GM19239 (cell line): ENCODE results near the gene RGCC.
A peak's percentile ranks its signal among the peaks of the same experiment; 100 is the strongest.
"Not testable (repeated sequence)": the region's sequence is repeated elsewhere in the genome, so short reads cannot be mapped to it uniquely, and the experiment has no call there.

Experiments
- DNase-seq: peaks from one replicate; pipeline ENCODE4 v3.0.0; 2011; ENCODE audit warnings: low spot score; ENCODE audit not compliant: insufficient read length
- FAIRE-seq: peaks from 2 replicates; lab custom pipeline; 2011; peaks lifted over from hg19 to GRCh38; lab: Jason Lieb, UNC

Gene RGCC

GRCh38 chr13:41471785-41472184 is 14.4 kb downstream of the RGCC start:
- FAIRE-seq = no peak
- DNase-seq = no peak

- FAIRE-seq (no peak), DNase-seq (no peak)
Measured at GRCh38 chr13:41487222-41487621, 29.9 kb downstream of the RGCC start.

- peak; percentile 93 for FAIRE-seq
- DNase-seq = no peak
Measured at GRCh38 chr13:41488124-41488523, 30.8 kb downstream of the RGCC start.

- DNase-seq (no peak), FAIRE-seq (no peak)
Measured at GRCh38 chr13:41490371-41491015, 33.1 kb downstream of the RGCC start.

GRCh38 chr13:41491436-41491835 is 34.1 kb downstream of the RGCC start:
- DNase-seq (no peak), FAIRE-seq (no peak)

- peak; percentile 92 for FAIRE-seq
Measured at GRCh38 chr13:41492432-41493260, 35.3 kb downstream of the RGCC start.

GRCh38 chr13:41494202-41494601 is 36.9 kb downstream of the RGCC start:
- no peak for DNase-seq
- no peak for FAIRE-seq

More at GRCh38 chr13:41492432-41493260, 35.3 kb downstream of the RGCC start:
- DNase-seq = no peak

- FAIRE-seq (no peak), DNase-seq (no peak)
Measured at GRCh38 chr13:41495044-41495443, 37.7 kb downstream of the RGCC start.

GRCh38 chr13:41496420-41497234 is 39.3 kb downstream of the RGCC start:
- DNase-seq (no peak), FAIRE-seq (peak; percentile 23)

GRCh38 chr13:41497436-41497835 is 40.1 kb downstream of the RGCC start:
- no peak for FAIRE-seq

GRCh38 chr13:41499452-41499851 is 42.1 kb downstream of the RGCC start:
- no peak for DNase-seq
- no peak for FAIRE-seq

More at GRCh38 chr13:41497436-41497835, 40.1 kb downstream of the RGCC start:
- DNase-seq = no peak

- FAIRE-seq = peak; percentile 92
- DNase-seq = no peak
Measured at GRCh38 chr13:41500511-41500910, 43.2 kb downstream of the RGCC start.

- FAIRE-seq (no peak), DNase-seq (no peak)
Measured at GRCh38 chr13:41501281-41501680, 43.9 kb downstream of the RGCC start.

GRCh38 chr13:41502031-41502430 is 44.7 kb downstream of the RGCC start:
- FAIRE-seq (peak; percentile 82), DNase-seq (no peak)

- DNase-seq (peak; percentile 39), FAIRE-seq (peak; percentile 96)
Measured at GRCh38 chr13:41502673-41503072, 45.3 kb downstream of the RGCC start.

GRCh38 chr13:41503356-41503755 is 46.0 kb downstream of the RGCC start:
- no peak for FAIRE-seq

GRCh38 chr13:41504657-41505056 is 47.3 kb downstream of the RGCC start:
- not testable (repeated sequence) for FAIRE-seq

More at GRCh38 chr13:41503356-41503755, 46.0 kb downstream of the RGCC start:
- DNase-seq = no peak

GRCh38 chr13:41505209-41505835 is 48.0 kb downstream of the RGCC start:
- DNase-seq (no peak), FAIRE-seq (no peak)

More at GRCh38 chr13:41504657-41505056, 47.3 kb downstream of the RGCC start:
- DNase-seq = not testable (repeated sequence)

- no peak for DNase-seq
- FAIRE-seq = no peak
Measured at GRCh38 chr13:41506312-41506711, 49.0 kb downstream of the RGCC start.

- no peak for FAIRE-seq
- no peak for DNase-seq
Measured at GRCh38 chr13:41509971-41510370, 52.6 kb downstream of the RGCC start.
